ENCODE results near the gene SKA3. TPM values are rescaled to one million over a fixed set of nuclear protein-coding genes. Genes with fewer than 3 reads are reported as not detected.
"Not testable (repeated sequence)": the region's sequence is repeated elsewhere in the genome, so short reads cannot be mapped to it uniquely, and the experiment has no call there.

SKA3 gene
- total and polyA plus RNA-seq, 11 donors = 0.32 to 4.5 (median 0.52) TPM; not detected in 4

DNA sequence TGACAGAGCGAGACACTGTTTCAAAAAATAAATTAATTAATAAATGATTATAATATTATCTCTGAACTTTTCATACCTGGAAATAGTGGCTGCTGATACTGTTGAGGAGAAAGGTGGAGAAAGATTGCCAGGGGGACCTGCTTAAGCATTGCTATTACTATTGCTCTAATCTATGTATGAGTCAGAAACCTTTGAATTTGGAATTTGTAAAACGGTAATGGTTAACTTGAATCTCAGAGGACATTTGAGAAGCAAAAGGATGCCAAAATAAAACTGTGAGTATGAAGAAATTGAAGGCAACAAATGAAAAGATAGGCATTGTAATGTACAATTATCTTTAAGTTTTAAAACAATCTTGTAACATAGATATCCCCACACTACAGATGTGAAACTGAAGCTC is 5.3 kb upstream of the SKA3 start:
- Histone ChIP-seq H3K27me3 (no peaks in the 10 kb centered on the region), H3K27ac (no peak overlapping the region), H3K4me3 (no peak overlapping the region), H3K4me1 (peaks cover 0 to 15% (median 10%) of the 10 kb centered on the region in 12 donors), H3K9me3 (no peaks in the 10 kb centered on the region), H3K36me3 (no peaks in the 10 kb centered on the region)
- intact Hi-C loops (cut with DNase I) = loop anchor here in 5 of 10 donors (2.0 to 5.0 kb wide), 4 partner anchors 69 to 239 kb away; no protein-coding TSS in a partner anchor
- no peak for DNase-seq
- WGBS, 4 donors = 92 to 94% (median 94%) methylated on average over 2 of the region's 2 CpGs
- ATAC-seq = no peak
- TF ChIP-seq POLR2A (IDR thresholded peaks at IDR 0.05) = no peak
- TF ChIP-seq, protein P1, sequence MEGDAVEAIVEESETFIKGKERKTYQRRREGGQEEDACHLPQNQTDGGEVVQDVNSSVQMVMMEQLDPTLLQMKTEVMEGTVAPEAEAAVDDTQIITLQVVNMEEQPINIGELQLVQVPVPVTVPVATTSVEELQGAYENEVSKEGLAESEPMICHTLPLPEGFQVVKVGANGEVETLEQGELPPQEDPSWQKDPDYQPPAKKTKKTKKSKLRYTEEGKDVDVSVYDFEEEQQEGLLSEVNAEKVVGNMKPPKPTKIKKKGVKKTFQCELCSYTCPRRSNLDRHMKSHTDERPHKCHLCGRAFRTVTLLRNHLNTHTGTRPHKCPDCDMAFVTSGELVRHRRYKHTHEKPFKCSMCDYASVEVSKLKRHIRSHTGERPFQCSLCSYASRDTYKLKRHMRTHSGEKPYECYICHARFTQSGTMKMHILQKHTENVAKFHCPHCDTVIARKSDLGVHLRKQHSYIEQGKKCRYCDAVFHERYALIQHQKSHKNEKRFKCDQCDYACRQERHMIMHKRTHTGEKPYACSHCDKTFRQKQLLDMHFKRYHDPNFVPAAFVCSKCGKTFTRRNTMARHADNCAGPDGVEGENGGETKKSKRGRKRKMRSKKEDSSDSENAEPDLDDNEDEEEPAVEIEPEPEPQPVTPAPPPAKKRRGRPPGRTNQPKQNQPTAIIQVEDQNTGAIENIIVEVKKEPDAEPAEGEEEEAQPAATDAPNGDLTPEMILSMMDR (IDR thresholded peaks at IDR 0.05) = no peak

- 0 to 1% (median 0%) methylated on average over 10 to 26 of the region's 26 CpGs for WGBS, 4 donors
- ATAC-seq = peak; percentile 30 to 64 (median 55)
- TF ChIP-seq POLR2A (IDR thresholded peaks at IDR 0.05) = no peak
- TF ChIP-seq, protein P1 (IDR thresholded peaks at IDR 0.05) = no peak
- Histone ChIP-seq H3K9me3 (no peaks in the 10 kb centered on the region), H3K27me3 (no peaks in the 10 kb centered on the region), H3K36me3 (no peaks in the 10 kb centered on the region), H3K4me1 (peaks cover 0 to 21% (median 14%) of the 10 kb centered on the region in 12 donors), H3K27ac (peak overlapping the region; percentile 94 to 99 (median 96)), H3K4me3 (peak overlapping the region; percentile 74 to 99 (median 85))
- intact Hi-C loops (cut with DNase I) = loop anchor here in 7 of 10 donors (2.0 to 10.0 kb wide), 6 partner anchors 38 to 300 kb away; no protein-coding TSS in a partner anchor
- DNase-seq = no peak
Observed at GRCh38 chr13:21176982-21177284, 581 bp upstream of the SKA3 start.

DNA sequence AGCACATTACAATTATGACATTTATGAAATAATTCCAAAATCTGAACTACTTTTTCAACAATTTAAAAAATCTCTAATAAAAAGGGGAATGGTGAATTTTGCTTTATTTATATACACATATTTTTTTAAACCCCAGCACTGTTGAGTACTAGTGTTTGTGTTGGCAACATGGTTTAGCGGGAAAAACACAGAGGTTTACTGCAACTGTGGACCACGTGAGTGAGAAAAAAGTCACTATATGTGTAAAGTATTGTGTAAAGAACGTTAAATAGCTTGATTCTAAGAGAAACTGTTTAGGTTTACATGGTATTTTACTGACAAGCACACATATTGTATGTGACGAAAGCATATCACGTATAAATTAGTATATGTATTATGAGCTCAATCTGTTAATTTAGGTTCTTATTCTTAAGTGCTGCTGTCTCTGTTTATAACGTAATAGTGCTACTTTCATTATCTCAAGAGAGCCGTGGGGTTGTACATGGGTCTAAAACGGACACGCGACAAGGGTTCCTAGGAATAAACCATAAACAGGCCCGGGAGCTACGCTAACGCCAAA is 617 bp downstream of the SKA3 start:
- WGBS, 4 donors = 1 to 4% (median 2%) methylated on average over 12 to 13 of the region's 13 CpGs
- Histone ChIP-seq H3K9me3 (no peaks in the 10 kb centered on the region), H3K4me1 (peaks cover 0 to 21% (median 14%) of the 10 kb centered on the region in 12 donors), H3K27ac (peak overlapping the region in 6 of 12 donors; percentile 94 to 99 (median 98)), H3K27me3 (no peaks in the 10 kb centered on the region), H3K36me3 (no peaks in the 10 kb centered on the region), H3K4me3 (peak overlapping the region; percentile 74 to 99 (median 85))
- DNase-seq (no peak), ATAC-seq (no peak)
- TF ChIP-seq, protein P1 (IDR thresholded peaks at IDR 0.05) = no peak
- TF ChIP-seq POLR2A (IDR thresholded peaks at IDR 0.05) = no peak
- intact Hi-C loops (cut with DNase I) = loop anchor here in 7 of 10 donors (2.0 to 10.0 kb wide), 6 partner anchors 37 to 301 kb away; no protein-coding TSS in a partner anchor

GRCh38 chr13:21173767-21174166 is 2.6 kb downstream of the SKA3 start:
- H3K36me3 ChIP-seq, H3K9me3 ChIP-seq, H3K27ac ChIP-seq, ATAC-seq, DNase-seq, H3K4me3 ChIP-seq, H3K27me3 ChIP-seq: not testable (repeated sequence)
- 0 to 2% (median 0%) methylated on average over 1 of the region's 1 CpG for WGBS, 4 donors
- peaks cover 0 to 21% (median 14%) of the 10 kb centered on the region in 12 donors for H3K4me1 ChIP-seq
- intact Hi-C loops (cut with DNase I) = loop anchor here in 1 of 10 donors (10.0 kb wide), 1 partner anchor 119 kb away; no protein-coding TSS in a partner anchor

All from heart left ventricle (tissue), 16 donors.